ENCODE results near the gene MYH13.

The MYH13 gene

GRCh38 chr17:10349403-10349802, 23.4 kb downstream of the MYH13 start:
- in situ Hi-C loops (cut with MboI; ENCODE audit: low sequenced_read_pairs), result no loop called here

- in situ Hi-C loops (cut with MboI; ENCODE audit: low sequenced_read_pairs), result no loop called here
These were observed 28.0 kb downstream of the MYH13 start for GRCh38 chr17:10344816-10345215.

- in situ Hi-C loops (cut with MboI; ENCODE audit: low sequenced_read_pairs), result no loop called here
These were observed 33.8 kb downstream of the MYH13 start for GRCh38 chr17:10339051-10339450.

GRCh38 chr17:10337976-10338375, 34.8 kb downstream of the MYH13 start:
- in situ Hi-C loops (cut with MboI; ENCODE audit: low sequenced_read_pairs), result no loop called here

GRCh38 chr17:10337136-10337535, 35.7 kb downstream of the MYH13 start:
- in situ Hi-C loops (cut with MboI; ENCODE audit: low sequenced_read_pairs), result no loop called here

GRCh38 chr17:10336393-10336792, 36.4 kb downstream of the MYH13 start:
- in situ Hi-C loops (cut with MboI; ENCODE audit: low sequenced_read_pairs), result no loop called here

GRCh38 chr17:10332515-10332914, 40.3 kb downstream of the MYH13 start:
- in situ Hi-C loops (cut with MboI; ENCODE audit: low sequenced_read_pairs), result no loop called here

GRCh38 chr17:10328971-10329923, 43.6 kb downstream of the MYH13 start:
- in situ Hi-C loops (cut with MboI; ENCODE audit: low sequenced_read_pairs), result no loop called here

GRCh38 chr17:10328206-10328605, 44.6 kb downstream of the MYH13 start:
- in situ Hi-C loops (cut with MboI; ENCODE audit: low sequenced_read_pairs), result no loop called here

GRCh38 chr17:10327640-10328039, 45.2 kb downstream of the MYH13 start:
- in situ Hi-C loops (cut with MboI; ENCODE audit: low sequenced_read_pairs), result no loop called here

- in situ Hi-C loops (cut with MboI; ENCODE audit: low sequenced_read_pairs), result no loop called here
These were observed 47.6 kb downstream of the MYH13 start for GRCh38 chr17:10325031-10325695.

GRCh38 chr17:10323812-10324610, 48.8 kb downstream of the MYH13 start:
- in situ Hi-C loops (cut with MboI; ENCODE audit: low sequenced_read_pairs), result loop anchor here (25.0 kb wide), 1 partner anchor 288 kb away; no protein-coding TSS in a partner anchor

GRCh38 chr17:10318535-10318934, 54.3 kb downstream of the MYH13 start:
- in situ Hi-C loops (cut with MboI; ENCODE audit: low sequenced_read_pairs), result loop anchor here (25.0 kb wide), 1 partner anchor 294 kb away; no protein-coding TSS in a partner anchor

GRCh38 chr17:10317543-10317834, 55.3 kb downstream of the MYH13 start:
- in situ Hi-C loops (cut with MboI; ENCODE audit: low sequenced_read_pairs), result loop anchor here (25.0 kb wide), 1 partner anchor 295 kb away; no protein-coding TSS in a partner anchor

GRCh38 chr17:10316801-10317542, 55.8 kb downstream of the MYH13 start:
- in situ Hi-C loops (cut with MboI; ENCODE audit: low sequenced_read_pairs), result loop anchor here (25.0 kb wide), 1 partner anchor 295 kb away; no protein-coding TSS in a partner anchor

GRCh38 chr17:10314329-10314728, 58.5 kb downstream of the MYH13 start:
- in situ Hi-C loops (cut with MboI; ENCODE audit: low sequenced_read_pairs), result loop anchor here (25.0 kb wide), 1 partner anchor 298 kb away; no protein-coding TSS in a partner anchor

- in situ Hi-C loops (cut with MboI; ENCODE audit: low sequenced_read_pairs), result loop anchor here (25.0 kb wide), 1 partner anchor 299 kb away; no protein-coding TSS in a partner anchor
These were observed 59.7 kb downstream of the MYH13 start for GRCh38 chr17:10313037-10313672.

GRCh38 chr17:10311131-10311530, 61.7 kb downstream of the MYH13 start:
- in situ Hi-C loops (cut with MboI; ENCODE audit: low sequenced_read_pairs), result loop anchor here (25.0 kb wide), 1 partner anchor 301 kb away; no protein-coding TSS in a partner anchor

Data from HL-60/S4 (cell line).